GM15510 (cell line): ENCODE data around the gene NTN3.

Source experiments
- POLR2A ChIP-seq: IDR thresholded peaks from 3 replicates; pipeline ENCODE4 v1.6.1; 2011; ENCODE audit warnings: borderline replicate concordance; ENCODE audit not compliant: insufficient read length; ENCODE audit errors: extremely low read depth

NTN3 gene

DNA sequence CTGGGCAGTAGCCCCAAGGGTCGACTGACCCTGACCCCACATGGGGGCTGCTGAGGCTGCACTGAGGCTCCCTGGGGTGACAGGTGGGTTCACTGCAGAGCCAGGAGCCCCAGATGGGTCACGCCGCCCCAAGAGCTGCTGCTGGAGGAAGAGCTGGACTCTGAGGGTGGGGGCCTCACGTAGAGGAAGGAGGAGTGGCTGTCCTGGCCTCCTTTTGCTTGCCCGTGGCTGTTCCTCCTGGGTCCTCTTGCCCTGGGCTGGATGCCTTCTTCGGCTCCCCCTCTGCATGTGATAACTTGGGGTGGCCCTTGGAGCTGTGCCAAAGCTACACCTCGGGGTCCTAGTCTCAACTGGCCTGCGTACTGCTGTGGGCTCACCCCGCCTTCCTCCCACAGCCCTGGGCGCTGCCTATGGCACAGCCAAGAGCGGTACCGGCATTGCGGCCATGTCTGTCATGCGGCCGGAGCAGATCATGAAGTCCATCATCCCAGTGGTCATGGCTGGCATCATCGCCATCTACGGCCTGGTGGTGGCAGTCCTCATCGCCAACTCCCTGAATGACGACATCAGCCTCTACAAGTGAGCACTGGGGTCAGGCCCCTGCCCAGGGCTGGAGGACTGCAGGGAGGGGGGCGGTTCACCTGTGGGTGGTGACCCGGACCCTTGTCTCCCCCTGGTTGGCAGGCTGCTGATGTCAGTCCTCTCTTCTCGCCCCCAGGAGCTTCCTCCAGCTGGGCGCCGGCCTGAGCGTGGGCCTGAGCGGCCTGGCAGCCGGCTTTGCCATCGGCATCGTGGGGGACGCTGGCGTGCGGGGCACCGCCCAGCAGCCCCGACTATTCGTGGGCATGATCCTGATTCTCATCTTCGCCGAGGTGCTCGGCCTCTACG is 48.0 kb downstream of the NTN3 start:
- no peak for TF ChIP-seq POLR2A

- no peak for TF ChIP-seq POLR2A
Measured at GRCh38 chr16:2519711-2520080, 48.6 kb downstream of the NTN3 start.

DNA sequence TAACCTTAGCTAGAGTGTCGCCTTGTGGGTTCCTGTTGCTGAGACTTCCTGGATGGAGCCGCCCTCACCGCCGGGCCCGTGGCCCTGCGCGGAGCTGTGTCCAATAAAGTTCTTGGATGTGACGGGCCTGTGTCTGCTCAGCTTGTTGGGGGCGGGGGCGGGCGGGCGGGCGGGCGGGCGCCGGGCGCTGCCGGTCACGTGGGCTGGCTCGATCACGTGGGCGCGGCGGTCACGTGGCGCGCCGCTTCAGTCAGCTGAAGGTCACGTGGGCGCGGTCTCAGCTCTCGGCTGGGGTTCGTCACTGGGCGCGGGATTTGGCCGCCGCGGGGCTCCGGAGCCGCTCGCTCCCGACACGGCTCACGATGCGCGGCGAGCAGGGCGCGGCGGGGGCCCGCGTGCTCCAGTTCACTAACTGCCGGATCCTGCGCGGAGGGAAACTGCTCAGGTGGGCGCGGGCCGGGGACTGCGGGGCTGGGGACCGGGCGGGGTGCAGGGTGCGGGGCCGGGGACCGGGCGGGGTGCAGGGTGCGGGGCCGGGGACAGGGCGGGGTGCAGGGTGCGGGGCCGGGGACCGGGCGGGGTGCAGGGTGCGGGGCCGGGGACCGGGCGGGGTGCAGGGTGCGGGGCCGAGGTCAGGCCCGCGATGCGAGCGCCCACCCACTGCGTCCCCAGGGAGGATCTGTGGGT is 49.1 kb downstream of the NTN3 start, which contains the start of gene AMDHD2:
AMDHD2 (plus strand) TSS at position 275 of the 687 bp plus-strand sequence; CDS start at position 363, 88 bp downstream.
- peak; percentile 67 for TF ChIP-seq POLR2A

DNA sequence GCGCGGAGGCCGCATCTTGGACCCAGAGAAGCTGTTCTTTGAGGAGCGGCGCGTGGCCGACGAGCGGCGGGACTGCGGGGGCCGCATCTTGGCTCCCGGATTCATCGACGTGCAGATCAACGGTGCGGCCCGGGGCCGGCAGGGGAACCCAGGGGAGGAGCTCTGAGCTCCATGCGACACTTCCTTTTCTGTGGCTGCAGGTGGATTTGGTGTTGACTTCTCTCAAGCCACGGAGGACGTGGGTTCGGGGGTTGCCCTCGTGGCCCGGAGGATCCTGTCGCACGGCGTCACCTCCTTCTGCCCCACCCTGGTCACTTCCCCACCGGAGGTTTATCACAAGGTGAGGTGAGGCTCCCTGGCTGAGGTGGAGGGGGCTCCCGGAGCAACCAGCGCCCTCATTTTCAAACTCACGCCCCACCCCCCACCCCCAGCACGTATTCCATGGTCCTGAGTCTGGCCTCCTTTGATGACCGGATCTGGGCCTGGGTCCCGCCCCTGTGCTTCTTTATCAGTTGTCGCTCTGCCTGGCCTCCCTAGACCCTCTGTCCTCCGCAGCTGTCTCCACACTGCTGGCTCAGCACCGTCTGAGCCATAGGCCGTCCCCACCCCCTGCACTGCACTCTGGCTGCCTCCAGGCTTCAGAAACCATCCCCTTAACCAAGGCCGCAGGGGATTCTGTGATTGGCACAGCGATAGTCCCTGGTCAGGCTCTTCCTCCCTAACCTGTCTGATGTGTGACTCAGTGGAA is 49.9 kb downstream of the NTN3 start:
- TF ChIP-seq POLR2A, result no peak
